DOHH2 (cell line): ENCODE measurements around the gene SLC12A8.

ENCODE experiments used
- H3F3A ChIP-seq: fragments of 200-600 bp; sonication (generic), shearing (Covaris generic); 2 replicates; pipeline ENCODE4 v1.6.0; 2016; ENCODE audit warnings: antibody characterized with exemption, mild to moderate bottlenecking; ENCODE audit not compliant: control insufficient read depth, insufficient read depth
- H3K27ac ChIP-seq: fragments of 200-600 bp; sonication (generic); 2 replicates; pipeline ENCODE4 v1.5.1; 2014; ENCODE audit warnings: low read depth, mild to moderate bottlenecking, low read length, moderate library complexity
- H3K27me3 ChIP-seq: fragments of 200-600 bp; sonication (generic); 2 replicates; pipeline ENCODE4 v1.6.1; 2014; ENCODE audit warnings: mild to moderate bottlenecking, low read length, mixed read lengths; ENCODE audit not compliant: control insufficient read depth
- H3K36me3 ChIP-seq: fragments of 200-600 bp; sonication (generic); 2 replicates; pipeline ENCODE4 v1.6.1; 2014; ENCODE audit warnings: mild to moderate bottlenecking, low read length, moderate library complexity, mixed read lengths; ENCODE audit not compliant: control insufficient read depth
- H3K4me1 ChIP-seq: fragments of 200-600 bp; sonication (generic); 2 replicates; pipeline ENCODE4 v1.6.1; 2014; ENCODE audit warnings: mild to moderate bottlenecking, low read length, mixed read lengths; ENCODE audit not compliant: control insufficient read depth
- H3K4me2 ChIP-seq: fragments of 200-600 bp; sonication (generic); 2 replicates; pipeline ENCODE4 v1.6.0; 2014; ENCODE audit warnings: mild to moderate bottlenecking, low read length, moderate library complexity
- H3K4me3 ChIP-seq: fragments of 200-600 bp; sonication (generic); 2 replicates; pipeline ENCODE4 v1.5.1; 2014; ENCODE audit warnings: mild to moderate bottlenecking, low read length, mixed read lengths
- H3K79me2 ChIP-seq: fragments of 200-600 bp; sonication (generic); 2 replicates; pipeline ENCODE4 v1.6.1; 2014; ENCODE audit warnings: mild to moderate bottlenecking, low read length, mixed read lengths; ENCODE audit not compliant: control insufficient read depth
- H3K9me2 ChIP-seq: fragments of 200-600 bp; sonication (generic); replicated peaks from 2 replicates; pipeline ENCODE4 v1.6.1; 2014; ENCODE audit warnings: mild to moderate bottlenecking, low read length, mixed read lengths; ENCODE audit not compliant: control insufficient read depth
- H3K9me3 ChIP-seq: fragments of 200-600 bp; sonication (generic); 2 replicates; pipeline ENCODE4 v1.6.1; 2014; ENCODE audit warnings: antibody characterized with exemption, low read length, mixed read lengths; ENCODE audit not compliant: control insufficient read depth, insufficient read depth
- H4K20me1 ChIP-seq: fragments of 200-600 bp; sonication (generic); 2 replicates; pipeline ENCODE4 v1.6.0; 2014; ENCODE audit warnings: low read depth, mild to moderate bottlenecking, antibody characterized with exemption, low read length, moderate library complexity; ENCODE audit not compliant: control insufficient read depth, insufficient read depth
- CTCF ChIP-seq: fragments of 200-600 bp; sonication (generic); IDR thresholded peaks from one replicate; pipeline ENCODE4 v1.5.1; 2014; ENCODE audit warnings: antibody characterized with exemption, mild to moderate bottlenecking, low read depth, low read length; ENCODE audit not compliant: poor library complexity, severe bottlenecking
- EZH2phosphoT487 ChIP-seq: fragments of 200-600 bp; sonication (generic); IDR thresholded peaks from 2 replicates; pipeline ENCODE4 v1.6.1; 2017; ENCODE audit warnings: borderline replicate concordance, mild to moderate bottlenecking, antibody characterized with exemption, low read length, moderate library complexity, mixed read lengths

Gene SLC12A8

GRCh38 chr3:125207949-125208568, 4.5 kb downstream of the SLC12A8 start:
- no peak for TF ChIP-seq CTCF
- no peak for TF ChIP-seq EZH2phosphoT487
- Histone ChIP-seq H3K79me2 (no peaks in the 10 kb centered on the region), H3K9me3 (no peaks in the 10 kb centered on the region), H3K4me3 (no peak overlapping the region), H3K36me3 (no peaks in the 10 kb centered on the region), H3K4me1 (no peaks in the 10 kb centered on the region), H3K27me3 (peaks cover 38% of the 10 kb centered on the region), H3F3A (no peaks in the 10 kb centered on the region), H4K20me1 (no peaks in the 10 kb centered on the region), H3K27ac (no peak overlapping the region), H3K4me2 (no peak overlapping the region), H3K9me2 (no peaks in the 10 kb centered on the region)

GRCh38 chr3:125207507-125207906, 5.0 kb downstream of the SLC12A8 start:
- no peaks in the 10 kb centered on the region for H3K79me2 ChIP-seq
- no peak overlapping the region for H3K27ac ChIP-seq
- TF ChIP-seq CTCF, result no peak
- TF ChIP-seq EZH2phosphoT487, result no peak

GRCh38 chr3:125206934-125207333, 5.6 kb downstream of the SLC12A8 start:
- TF ChIP-seq EZH2phosphoT487 (no peak), CTCF (no peak)
- Histone ChIP-seq H3K36me3 (no peaks in the 10 kb centered on the region), H3K4me2 (no peak overlapping the region), H3K79me2 (no peaks in the 10 kb centered on the region), H3K27me3 (peaks cover 27% of the 10 kb centered on the region), H4K20me1 (no peaks in the 10 kb centered on the region), H3K27ac (no peak overlapping the region), H3F3A (no peaks in the 10 kb centered on the region), H3K4me3 (no peak overlapping the region), H3K9me3 (no peaks in the 10 kb centered on the region), H3K9me2 (no peaks in the 10 kb centered on the region), H3K4me1 (no peaks in the 10 kb centered on the region)

More at GRCh38 chr3:125207507-125207906, 5.0 kb downstream of the SLC12A8 start:
- no peaks in the 10 kb centered on the region for H3K36me3 ChIP-seq
- peaks cover 32% of the 10 kb centered on the region for H3K27me3 ChIP-seq
- H4K20me1 ChIP-seq, result no peaks in the 10 kb centered on the region
- H3K4me2 ChIP-seq, result no peak overlapping the region
- H3K4me1 ChIP-seq, result no peaks in the 10 kb centered on the region
- H3K9me2 ChIP-seq, result no peaks in the 10 kb centered on the region
- H3K4me3 ChIP-seq, result no peak overlapping the region
- H3F3A ChIP-seq, result no peaks in the 10 kb centered on the region
- H3K9me3 ChIP-seq, result no peaks in the 10 kb centered on the region
